Measurements from ENCODE around the gene LY6G5B. TPM values are rescaled to one million over a fixed set of nuclear protein-coding genes. Genes with fewer than 3 reads are reported as not detected.

The LY6G5B gene
- total and polyA plus RNA-seq, 2 experiments from 2014 or later = 5.9 to 7.5 TPM

DNA sequence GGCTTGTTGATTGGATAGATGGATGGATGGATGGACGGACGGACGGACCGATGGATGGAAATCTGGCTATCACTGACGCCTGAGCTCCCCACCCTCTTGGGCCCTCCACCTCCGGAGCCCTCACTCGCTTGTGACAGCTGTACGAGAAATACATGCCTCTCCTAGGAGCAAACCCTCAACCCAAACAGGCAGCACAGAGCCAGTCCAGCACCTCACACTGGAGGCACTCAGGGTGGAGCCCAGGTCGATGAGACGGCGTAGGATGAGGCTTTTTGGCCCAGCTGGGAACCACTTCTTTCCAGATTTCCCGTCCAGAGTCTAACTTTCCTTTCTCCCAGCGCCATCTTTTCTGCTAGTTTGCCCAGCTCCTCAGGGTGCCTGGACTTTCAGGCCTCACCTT, 13.8 kb downstream of the LY6G5B start:
- Histone ChIP-seq H3K4me2 (ENCODE audit: unreplicated experiment) (no peak overlapping the region), H4K20me1 (ENCODE audit: insufficient read depth) (no peaks in the 10 kb centered on the region), H3K79me2 (ENCODE audit: insufficient read depth) (no peaks in the 10 kb centered on the region), H3K27me3 (replicated peaks; ENCODE audit: insufficient read depth) (no peaks in the 10 kb centered on the region), H3K9ac (no peak overlapping the region), H3K4me3 (no peak overlapping the region), H2AFZ (no peak overlapping the region), H3K4me1 (ENCODE audit: insufficient read depth) (peaks cover 9% of the 10 kb centered on the region; the same call in 1 of the 2 replicates), H3K9me2 (ENCODE audit: insufficient read depth) (no peaks in the 10 kb centered on the region), H3K36me3 (ENCODE audit: low read depth) (peaks cover 4% of the 10 kb centered on the region; the same call in 1 of the 2 replicates), H3F3A (ENCODE audit: insufficient read depth) (peaks cover 14% of the 10 kb centered on the region; the same call in 1 of the 2 replicates), H3K9me3 (ENCODE audit: low read depth) (no peaks in the 10 kb centered on the region), H3K27ac (no peak overlapping the region)
- TF ChIP-seq EZH2 (IDR thresholded peaks at IDR 0.05; ENCODE audit: insufficient read depth, poor library complexity, severe bottlenecking) = no peak
- TF ChIP-seq EZH2phosphoT487 (IDR thresholded peaks at IDR 0.05; ENCODE audit: insufficient read depth, low read depth) = no peak
- no peak for DNase-seq
- in situ Hi-C loops (cut with MboI) = no loop called here
- WGBS, 2 experiments (ENCODE audit: low coverage in 1 of 2, low lambda C conversion rate in 2 of 2, missing lambda C conversion rate in 2 of 2) = 94 to 95% methylated on average over 9 to 13 of the region's 13 CpGs

GRCh38 chr6:31686483-31686882, 16.7 kb downstream of the LY6G5B start:
- H3K36me3 ChIP-seq (ENCODE audit: low read depth) = peaks cover 4% of the 10 kb centered on the region; the same call in 1 of the 2 replicates

DNA sequence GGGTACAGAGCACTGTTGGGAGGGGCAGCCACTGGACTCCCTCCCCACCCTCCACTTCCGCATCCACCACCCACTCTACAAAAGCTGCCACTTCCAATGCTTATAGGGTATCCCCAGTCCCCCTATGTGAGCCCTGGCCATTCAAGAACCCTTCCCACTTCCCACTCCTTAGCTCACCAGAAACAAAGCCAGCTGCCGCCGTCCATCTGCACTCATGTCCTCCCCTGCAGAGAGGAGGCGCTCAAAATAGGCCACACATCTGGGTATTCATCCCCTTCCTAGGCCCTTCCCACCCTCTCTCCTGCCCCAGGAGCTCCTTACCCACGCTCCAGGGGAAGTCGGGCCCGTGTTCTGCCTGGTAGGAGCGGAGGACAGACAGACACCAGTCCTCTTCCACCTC, 17.5 kb downstream of the LY6G5B start:
- H4K20me1 ChIP-seq (ENCODE audit: insufficient read depth) = no peaks in the 10 kb centered on the region
- H3K27me3 ChIP-seq (replicated peaks; ENCODE audit: insufficient read depth) = no peaks in the 10 kb centered on the region
- H3K4me3 ChIP-seq = no peak overlapping the region
- peaks cover 9% of the 10 kb centered on the region; the same call in 1 of the 2 replicates for H3K36me3 ChIP-seq (ENCODE audit: low read depth)
- no peak overlapping the region for H3K4me2 ChIP-seq (ENCODE audit: unreplicated experiment)
- no peaks in the 10 kb centered on the region for H3K4me1 ChIP-seq (ENCODE audit: insufficient read depth)
- no peaks in the 10 kb centered on the region for H3K9me2 ChIP-seq (ENCODE audit: insufficient read depth)
- no peaks in the 10 kb centered on the region for H3K79me2 ChIP-seq (ENCODE audit: insufficient read depth)
- H2AFZ ChIP-seq = no peak overlapping the region
- 80 to 81% methylated on average over 7 to 8 of the region's 8 CpGs for WGBS, 2 experiments (ENCODE audit: low coverage in 1 of 2, low lambda C conversion rate in 2 of 2, missing lambda C conversion rate in 2 of 2)
- peaks cover under 1% of the 10 kb centered on the region; the same call in 1 of the 2 replicates for H3F3A ChIP-seq (ENCODE audit: insufficient read depth)
- TF ChIP-seq EZH2 (IDR thresholded peaks at IDR 0.05; ENCODE audit: insufficient read depth, poor library complexity, severe bottlenecking) = no peak
- no peak for TF ChIP-seq EZH2phosphoT487 (IDR thresholded peaks at IDR 0.05; ENCODE audit: insufficient read depth, low read depth)
- H3K9ac ChIP-seq = no peak overlapping the region
- H3K9me3 ChIP-seq (ENCODE audit: low read depth) = no peaks in the 10 kb centered on the region
- no peak for DNase-seq
- no peak overlapping the region for H3K27ac ChIP-seq
- in situ Hi-C loops (cut with MboI) = no loop called here

More at GRCh38 chr6:31686483-31686882, 16.7 kb downstream of the LY6G5B start:
- H3K9me3 ChIP-seq (ENCODE audit: low read depth) = no peaks in the 10 kb centered on the region
- TF ChIP-seq EZH2phosphoT487 (IDR thresholded peaks at IDR 0.05; ENCODE audit: insufficient read depth, low read depth) = no peak
- TF ChIP-seq EZH2 (IDR thresholded peaks at IDR 0.05; ENCODE audit: insufficient read depth, poor library complexity, severe bottlenecking) = no peak
- H3K4me2 ChIP-seq (ENCODE audit: unreplicated experiment) = no peak overlapping the region
- DNase-seq = no peak
- peaks cover 4% of the 10 kb centered on the region; the same call in 1 of the 2 replicates for H3K4me1 ChIP-seq (ENCODE audit: insufficient read depth)
- no peaks in the 10 kb centered on the region for H3K9me2 ChIP-seq (ENCODE audit: insufficient read depth)
- no peaks in the 10 kb centered on the region for H3K79me2 ChIP-seq (ENCODE audit: insufficient read depth)
- no peak overlapping the region for H3K9ac ChIP-seq
- 76 to 84% methylated on average over 5 of the region's 5 CpGs for WGBS, 2 experiments (ENCODE audit: low coverage in 1 of 2, low lambda C conversion rate in 2 of 2, missing lambda C conversion rate in 2 of 2)
- H2AFZ ChIP-seq = no peak overlapping the region
- in situ Hi-C loops (cut with MboI) = no loop called here
- H3K27me3 ChIP-seq (replicated peaks; ENCODE audit: insufficient read depth) = no peaks in the 10 kb centered on the region
- no peak overlapping the region for H3K4me3 ChIP-seq
- no peak overlapping the region for H3K27ac ChIP-seq
- peaks cover 7% of the 10 kb centered on the region; the same call in 1 of the 2 replicates for H3F3A ChIP-seq (ENCODE audit: insufficient read depth)
- no peaks in the 10 kb centered on the region for H4K20me1 ChIP-seq (ENCODE audit: insufficient read depth)

DNA sequence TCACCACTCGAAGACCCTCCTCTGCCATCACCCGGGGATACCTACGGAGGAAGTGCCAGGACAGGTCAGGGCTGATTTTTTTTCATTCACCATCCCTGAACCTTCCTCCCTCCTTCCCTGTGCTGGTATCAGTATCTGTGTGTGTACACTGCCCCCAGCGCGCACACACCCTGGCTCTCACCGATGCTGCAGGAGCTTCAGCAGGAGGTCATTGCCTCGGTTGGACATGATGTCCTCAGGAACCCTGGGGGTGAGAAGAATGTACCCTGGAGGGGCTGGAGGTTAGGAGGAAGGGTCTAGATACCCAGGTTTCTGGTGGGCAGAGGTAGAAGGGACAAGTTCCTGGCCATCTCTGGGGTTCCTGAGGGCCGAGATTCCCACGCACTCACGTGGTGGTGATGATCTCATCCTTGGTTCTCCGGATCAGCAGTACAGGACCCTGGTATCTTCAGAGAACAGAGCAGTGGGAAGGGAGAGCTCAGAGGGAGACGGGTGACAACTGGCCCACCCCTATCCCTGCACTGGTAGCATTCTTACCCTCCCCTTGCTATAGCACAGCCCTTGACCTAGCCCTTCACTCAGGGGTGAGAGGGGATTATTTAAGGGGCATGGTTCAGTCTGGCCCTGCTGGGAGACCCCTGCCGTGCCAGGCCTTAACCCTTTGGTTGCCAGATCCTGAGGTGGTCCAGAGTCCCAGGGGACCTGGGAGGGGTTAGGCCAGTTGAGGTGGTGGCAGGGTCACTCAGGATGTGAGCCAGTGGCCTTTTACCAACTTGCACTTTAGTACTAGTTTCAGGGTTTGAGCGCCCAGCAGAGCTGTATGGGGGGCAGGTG, 18.3 kb downstream of the LY6G5B start:
- Histone ChIP-seq H3K4me3 (no peak overlapping the region), H3K36me3 (ENCODE audit: low read depth) (peaks cover 9% of the 10 kb centered on the region; the same call in 1 of the 2 replicates), H3F3A (ENCODE audit: insufficient read depth) (no peaks in the 10 kb centered on the region), H3K9me2 (ENCODE audit: insufficient read depth) (no peaks in the 10 kb centered on the region), H3K4me2 (ENCODE audit: unreplicated experiment) (no peak overlapping the region), H3K9me3 (ENCODE audit: low read depth) (no peaks in the 10 kb centered on the region), H3K27ac (no peak overlapping the region), H2AFZ (no peak overlapping the region), H3K4me1 (ENCODE audit: insufficient read depth) (no peaks in the 10 kb centered on the region), H3K27me3 (replicated peaks; ENCODE audit: insufficient read depth) (no peaks in the 10 kb centered on the region), H3K79me2 (ENCODE audit: insufficient read depth) (no peaks in the 10 kb centered on the region), H4K20me1 (ENCODE audit: insufficient read depth) (no peaks in the 10 kb centered on the region), H3K9ac (no peak overlapping the region)
- TF ChIP-seq EZH2 (IDR thresholded peaks at IDR 0.05; ENCODE audit: insufficient read depth, poor library complexity, severe bottlenecking) (no peak), EZH2phosphoT487 (IDR thresholded peaks at IDR 0.05; ENCODE audit: insufficient read depth, low read depth) (no peak)
- in situ Hi-C loops (cut with MboI) = no loop called here
- DNase-seq = no peak
- WGBS, 2 experiments (ENCODE audit: low coverage in 1 of 2, low lambda C conversion rate in 2 of 2, missing lambda C conversion rate in 2 of 2) = 76 to 85% methylated on average over 13 to 14 of the region's 14 CpGs
